Activated naive CD8-positive, alpha-beta T cell (primary cell): ENCODE results near the gene TMEM81.

Experiments
- H3K27ac Mint-ChIP-seq: one replicate; pipeline ENCODE4 v1.8.0; 2021; ENCODE audit warnings: mixed read lengths
- H3K27me3 Mint-ChIP-seq: one replicate; pipeline ENCODE4 v1.8.0; 2021; ENCODE audit warnings: mixed read lengths
- H3K36me3 Mint-ChIP-seq: one replicate; pipeline ENCODE4 v1.8.0; 2021; ENCODE audit warnings: mixed read lengths
- H3K4me1 Mint-ChIP-seq: one replicate; pipeline ENCODE4 v1.8.0; 2021; ENCODE audit warnings: low read depth, mixed read lengths
- H3K4me3 Mint-ChIP-seq: one replicate; pipeline ENCODE4 v1.8.0; 2021; ENCODE audit warnings: mild to moderate bottlenecking, mixed read lengths
- H3K9me3 Mint-ChIP-seq: one replicate; pipeline ENCODE4 v1.8.0; 2021; ENCODE audit warnings: low read depth, mixed read lengths

TMEM81 gene

GRCh38 chr1:205058853-205059252, 25.4 kb downstream of the TMEM81 start:
- Mint-ChIP-seq H3K4me3 (no peak overlapping the region), H3K9me3 (no peaks in the 10 kb centered on the region), H3K36me3 (no peaks in the 10 kb centered on the region), H3K27ac (no peak overlapping the region), H3K27me3 (no peaks in the 10 kb centered on the region), H3K4me1 (no peaks in the 10 kb centered on the region)

GRCh38 chr1:205057808-205058575, 26.3 kb downstream of the TMEM81 start:
- no peak overlapping the region for H3K4me3 Mint-ChIP-seq
- no peaks in the 10 kb centered on the region for H3K36me3 Mint-ChIP-seq
- H3K27me3 Mint-ChIP-seq, result no peaks in the 10 kb centered on the region
- no peaks in the 10 kb centered on the region for H3K4me1 Mint-ChIP-seq
- H3K9me3 Mint-ChIP-seq, result no peaks in the 10 kb centered on the region
- no peak overlapping the region for H3K27ac Mint-ChIP-seq

- Mint-ChIP-seq H3K9me3 (no peaks in the 10 kb centered on the region), H3K27me3 (no peaks in the 10 kb centered on the region), H3K36me3 (no peaks in the 10 kb centered on the region), H3K4me3 (no peak overlapping the region), H3K4me1 (no peaks in the 10 kb centered on the region), H3K27ac (no peak overlapping the region)
These were observed 27.2 kb downstream of the TMEM81 start for GRCh38 chr1:205056956-205057568.

- H3K9me3 Mint-ChIP-seq, result no peaks in the 10 kb centered on the region
These were observed 28.1 kb downstream of the TMEM81 start for GRCh38 chr1:205056188-205056611.

GRCh38 chr1:205054013-205054412, 30.2 kb downstream of the TMEM81 start:
- no peaks in the 10 kb centered on the region for H3K4me1 Mint-ChIP-seq
- no peaks in the 10 kb centered on the region for H3K9me3 Mint-ChIP-seq
- no peaks in the 10 kb centered on the region for H3K27me3 Mint-ChIP-seq
- no peak overlapping the region for H3K27ac Mint-ChIP-seq
- no peaks in the 10 kb centered on the region for H3K36me3 Mint-ChIP-seq
- H3K4me3 Mint-ChIP-seq, result no peak overlapping the region

More at GRCh38 chr1:205056188-205056611, 28.1 kb downstream of the TMEM81 start:
- no peaks in the 10 kb centered on the region for H3K27me3 Mint-ChIP-seq
- no peaks in the 10 kb centered on the region for H3K4me1 Mint-ChIP-seq
- no peaks in the 10 kb centered on the region for H3K36me3 Mint-ChIP-seq
- H3K27ac Mint-ChIP-seq, result no peak overlapping the region
- H3K4me3 Mint-ChIP-seq, result no peak overlapping the region

- Mint-ChIP-seq H3K27ac (no peak overlapping the region), H3K4me3 (no peak overlapping the region), H3K9me3 (no peaks in the 10 kb centered on the region), H3K27me3 (no peaks in the 10 kb centered on the region), H3K36me3 (no peaks in the 10 kb centered on the region), H3K4me1 (no peaks in the 10 kb centered on the region)
These were observed 31.0 kb downstream of the TMEM81 start for GRCh38 chr1:205053296-205053695.

GRCh38 chr1:205052690-205053089, 31.6 kb downstream of the TMEM81 start:
- H3K36me3 Mint-ChIP-seq, result no peaks in the 10 kb centered on the region
- H3K27ac Mint-ChIP-seq, result no peak overlapping the region
- no peaks in the 10 kb centered on the region for H3K9me3 Mint-ChIP-seq
- no peaks in the 10 kb centered on the region for H3K27me3 Mint-ChIP-seq
- H3K4me3 Mint-ChIP-seq, result no peak overlapping the region
- H3K4me1 Mint-ChIP-seq, result no peaks in the 10 kb centered on the region

- Mint-ChIP-seq H3K4me3 (no peak overlapping the region), H3K9me3 (no peaks in the 10 kb centered on the region), H3K36me3 (no peaks in the 10 kb centered on the region), H3K27ac (no peak overlapping the region), H3K27me3 (peaks cover 5% of the 10 kb centered on the region), H3K4me1 (no peaks in the 10 kb centered on the region)
These were observed 34.8 kb downstream of the TMEM81 start for GRCh38 chr1:205049479-205049878.

GRCh38 chr1:205048382-205048781, 35.9 kb downstream of the TMEM81 start:
- Mint-ChIP-seq H3K36me3 (no peaks in the 10 kb centered on the region), H3K27ac (no peak overlapping the region), H3K4me1 (no peaks in the 10 kb centered on the region), H3K9me3 (no peaks in the 10 kb centered on the region), H3K27me3 (peaks cover 5% of the 10 kb centered on the region), H3K4me3 (no peak overlapping the region)

GRCh38 chr1:205047764-205048231, 36.5 kb downstream of the TMEM81 start:
- H3K27ac Mint-ChIP-seq, result no peak overlapping the region
- peaks cover 5% of the 10 kb centered on the region for H3K27me3 Mint-ChIP-seq
- H3K4me3 Mint-ChIP-seq, result no peak overlapping the region
- no peaks in the 10 kb centered on the region for H3K9me3 Mint-ChIP-seq
- no peaks in the 10 kb centered on the region for H3K4me1 Mint-ChIP-seq
- H3K36me3 Mint-ChIP-seq, result no peaks in the 10 kb centered on the region

GRCh38 chr1:205046870-205047269, 37.4 kb downstream of the TMEM81 start:
- Mint-ChIP-seq H3K4me1 (no peaks in the 10 kb centered on the region), H3K36me3 (no peaks in the 10 kb centered on the region), H3K9me3 (no peaks in the 10 kb centered on the region), H3K27me3 (peaks cover 5% of the 10 kb centered on the region), H3K27ac (no peak overlapping the region), H3K4me3 (no peak overlapping the region)

- H3K4me3 Mint-ChIP-seq, result no peak overlapping the region
- H3K27ac Mint-ChIP-seq, result no peak overlapping the region
- peaks cover 5% of the 10 kb centered on the region for H3K27me3 Mint-ChIP-seq
- H3K9me3 Mint-ChIP-seq, result no peaks in the 10 kb centered on the region
- H3K36me3 Mint-ChIP-seq, result no peaks in the 10 kb centered on the region
- no peaks in the 10 kb centered on the region for H3K4me1 Mint-ChIP-seq
These were observed 39.1 kb downstream of the TMEM81 start for GRCh38 chr1:205045146-205045545.

- no peaks in the 10 kb centered on the region for H3K9me3 Mint-ChIP-seq
- no peak overlapping the region for H3K4me3 Mint-ChIP-seq
- no peaks in the 10 kb centered on the region for H3K4me1 Mint-ChIP-seq
- no peaks in the 10 kb centered on the region for H3K36me3 Mint-ChIP-seq
- no peak overlapping the region for H3K27ac Mint-ChIP-seq
- peaks cover 5% of the 10 kb centered on the region for H3K27me3 Mint-ChIP-seq
These were observed 39.5 kb downstream of the TMEM81 start for GRCh38 chr1:205044741-205045140.

- Mint-ChIP-seq H3K4me3 (no peak overlapping the region), H3K9me3 (no peaks in the 10 kb centered on the region), H3K27me3 (peaks cover 5% of the 10 kb centered on the region), H3K36me3 (no peaks in the 10 kb centered on the region), H3K4me1 (no peaks in the 10 kb centered on the region), H3K27ac (no peak overlapping the region)
These were observed 40.4 kb downstream of the TMEM81 start for GRCh38 chr1:205043866-205044265.

GRCh38 chr1:205042911-205043806, 41.1 kb downstream of the TMEM81 start, which contains the start of gene CNTN2:
TSS of gene CNTN2 (plus strand) at chr1:205043212. CDS start at chr1:205053186, 9,974 bp downstream.
- Mint-ChIP-seq H3K4me1 (no peaks in the 10 kb centered on the region), H3K27me3 (peaks cover 5% of the 10 kb centered on the region), H3K36me3 (no peaks in the 10 kb centered on the region), H3K4me3 (no peak within 1 kb of the TSS), H3K9me3 (no peaks in the 10 kb centered on the region), H3K27ac (no peak within 1 kb of the TSS)
